Activated CD4-positive, alpha-beta T cell treated with anti-CD3 and anti-CD28 coated beads, Interleukin-2, Interleukin-6, amounts not matched to agents 100 ng/mL and 50 ng/mL, durations not matched to agents 16 hours and 8 hours (primary cell): ENCODE data around the gene CAPN2.
"Not testable (repeated sequence)": the region's sequence is repeated elsewhere in the genome, so short reads cannot be mapped to it uniquely, and the experiment has no call there.

Experiments used
- DNase-seq: peaks from one replicate; pipeline ENCODE4 v3.0.0-alpha.2; 2020

The CAPN2 gene

DNA sequence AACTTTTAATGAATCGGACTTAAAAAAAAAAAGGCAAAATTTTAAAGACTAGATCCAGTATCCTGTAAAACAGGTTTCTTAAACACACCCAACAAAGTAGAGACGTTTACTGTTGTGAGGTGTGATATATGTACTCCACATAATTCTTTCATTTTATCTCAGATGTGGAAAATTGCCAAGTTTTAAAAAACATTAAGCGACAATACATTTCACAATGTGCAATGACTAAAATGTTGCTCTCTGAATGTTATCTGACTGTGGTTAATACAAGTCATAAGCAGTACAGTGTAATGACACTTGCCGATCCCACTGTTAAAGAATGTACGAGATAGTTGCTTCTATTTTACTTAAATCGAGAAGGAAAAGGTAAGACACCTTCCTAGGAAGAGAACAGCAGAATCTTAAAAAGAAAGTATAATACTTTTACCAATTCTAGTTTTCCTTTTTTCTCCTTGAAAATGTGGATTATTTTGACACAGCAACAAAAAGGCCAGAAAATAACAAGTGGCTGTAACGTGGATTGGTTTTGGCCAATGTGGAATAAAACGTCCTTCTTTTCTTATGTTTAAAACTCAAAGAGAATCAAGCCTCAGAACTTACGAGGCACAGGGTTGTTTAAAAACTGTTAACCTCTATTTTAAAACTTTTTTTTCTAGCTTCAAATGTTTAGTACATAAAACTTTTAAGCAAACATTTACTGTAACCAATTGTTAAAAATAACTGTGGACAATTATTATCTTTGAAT, 82.0 kb downstream of the CAPN2 start:
- no peak for DNase-seq

DNA sequence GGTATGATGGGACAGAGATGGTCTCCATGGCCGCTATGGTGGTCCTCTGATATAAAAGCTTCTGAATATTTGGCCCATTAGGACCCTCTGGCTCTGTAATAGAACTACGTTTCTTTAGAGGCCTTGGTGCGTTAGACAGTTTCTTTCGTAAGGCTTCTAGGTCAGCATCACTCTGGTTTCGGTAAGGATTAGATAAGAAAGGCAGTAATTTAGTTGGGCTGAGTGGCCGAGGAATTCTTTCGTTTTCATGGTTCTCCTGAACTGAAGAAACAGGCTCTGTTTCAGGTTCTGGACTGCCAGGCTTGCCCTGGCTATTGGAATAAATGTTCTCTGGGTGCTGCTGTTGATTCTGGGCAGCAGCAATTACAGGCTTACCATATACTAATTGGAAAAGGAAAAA, 83.9 kb downstream of the CAPN2 start:
- no peak for DNase-seq

DNA sequence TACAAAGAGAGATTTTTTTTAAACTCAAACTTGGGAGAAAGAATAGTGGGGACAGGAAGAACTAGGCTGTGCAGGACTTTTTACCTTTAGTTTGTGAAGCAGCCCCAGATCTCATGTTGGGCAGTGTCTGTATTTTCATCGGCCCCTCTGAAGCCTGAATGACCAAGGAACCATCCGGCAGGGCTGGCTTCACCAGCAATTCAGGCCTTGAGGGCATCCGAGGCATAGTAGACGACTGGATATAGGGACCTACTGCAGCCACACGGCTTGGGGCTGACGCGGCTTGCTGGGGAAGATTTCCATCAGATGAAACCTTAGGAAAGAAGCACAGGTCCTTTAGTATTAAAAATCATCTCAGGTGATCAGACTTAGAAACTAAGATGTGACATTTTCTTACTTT, 89.7 kb downstream of the CAPN2 start:
- DNase-seq, result no peak

DNA sequence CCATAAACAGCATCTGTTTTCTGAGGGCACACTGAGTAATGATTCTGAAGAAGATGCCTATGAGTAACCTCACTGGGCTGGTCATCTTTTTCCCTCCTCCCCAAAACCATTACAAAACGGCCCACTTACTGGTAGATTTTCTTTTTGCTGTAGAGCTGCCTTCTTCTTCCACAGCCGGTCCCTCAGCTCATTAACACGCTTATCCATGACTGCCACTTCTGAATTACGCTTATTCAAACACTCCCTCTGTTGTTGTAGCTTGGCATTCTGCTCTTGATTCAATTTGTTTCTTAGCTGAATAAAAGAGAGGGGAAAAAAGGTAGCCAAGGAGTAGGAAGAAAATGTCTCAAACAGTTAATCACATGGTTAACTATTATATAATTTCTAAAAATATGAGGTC, 90.3 kb downstream of the CAPN2 start:
- DNase-seq, result no peak

DNA sequence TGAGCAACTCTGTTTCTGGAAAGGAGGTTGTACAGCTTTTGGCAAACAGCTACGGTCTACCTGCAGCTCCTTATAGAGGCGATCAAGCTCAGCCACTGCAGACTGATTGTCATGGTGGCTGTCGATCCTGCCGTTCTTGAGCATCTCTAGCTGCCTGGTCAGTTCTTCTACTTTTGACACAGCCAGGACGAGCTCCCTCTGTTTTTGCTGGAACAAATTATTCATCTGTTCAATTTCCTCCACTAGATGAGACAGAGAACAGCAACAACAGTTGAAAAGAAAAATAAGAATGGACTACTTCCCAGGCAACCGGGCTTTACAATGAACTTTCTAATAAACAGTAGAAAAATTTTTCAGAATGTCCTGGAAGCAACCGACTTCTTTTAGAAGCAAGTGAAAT, 90.9 kb downstream of the CAPN2 start:
- DNase-seq, result no peak

DNA sequence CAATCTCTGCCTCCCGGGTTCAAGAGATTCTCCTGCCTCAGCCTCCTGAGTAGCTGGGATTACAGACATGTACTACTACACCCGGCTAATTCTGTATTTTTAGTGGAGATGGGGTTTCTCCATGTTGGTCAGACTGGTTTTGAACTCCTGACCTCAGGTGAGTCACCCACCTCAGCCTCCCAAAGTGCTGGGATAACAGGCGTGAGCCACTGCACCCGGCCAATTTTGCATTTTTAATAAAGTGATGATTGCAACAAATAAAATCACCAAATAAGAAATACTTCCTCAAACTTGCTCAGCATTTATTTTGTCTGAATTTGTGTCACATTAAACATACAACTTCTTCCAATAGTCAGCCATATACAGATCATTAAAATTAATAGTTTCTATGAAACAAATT, 97.6 kb downstream of the CAPN2 start:
- not testable (repeated sequence) for DNase-seq

DNA sequence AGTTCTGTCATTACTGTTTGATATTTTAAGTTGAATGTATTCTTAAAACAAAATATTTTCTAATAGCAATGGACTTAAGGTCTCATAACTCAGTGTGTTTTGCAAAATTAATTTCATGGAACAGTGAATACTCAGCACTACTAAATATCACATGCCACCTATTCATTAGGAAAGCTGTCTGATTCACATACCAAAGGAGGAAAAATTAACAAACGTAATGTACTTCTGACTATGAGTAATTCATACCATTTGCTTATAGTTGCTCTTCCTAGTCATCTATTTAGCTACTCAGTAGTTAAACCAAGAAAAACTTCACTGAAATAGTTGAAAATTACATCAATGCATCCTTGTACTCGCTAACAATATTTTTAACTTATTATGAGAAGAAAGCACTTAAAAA, 98.2 kb downstream of the CAPN2 start:
- no peak for DNase-seq

DNA sequence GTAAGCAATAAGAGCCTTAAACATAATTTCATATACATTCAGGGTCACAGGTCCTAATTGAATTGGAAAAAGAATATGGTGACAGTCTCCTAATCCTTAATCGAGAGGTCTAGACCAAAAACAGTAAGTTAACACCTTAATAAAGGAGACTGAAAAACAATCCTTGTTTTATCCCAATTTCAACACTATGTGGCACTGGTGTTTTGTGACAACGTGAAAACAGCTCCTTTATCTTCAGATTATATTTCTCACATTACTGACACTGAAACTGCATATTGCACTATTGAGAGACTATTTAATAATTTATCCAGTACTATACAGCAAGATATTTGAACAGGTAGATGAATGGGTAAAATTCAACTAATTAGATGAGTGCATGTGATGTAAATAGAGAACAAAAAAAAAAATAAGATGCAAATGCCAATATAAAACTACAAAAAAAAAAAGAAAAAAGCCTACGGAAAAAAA, 99.3 kb downstream of the CAPN2 start:
- DNase-seq, result no peak

DNA sequence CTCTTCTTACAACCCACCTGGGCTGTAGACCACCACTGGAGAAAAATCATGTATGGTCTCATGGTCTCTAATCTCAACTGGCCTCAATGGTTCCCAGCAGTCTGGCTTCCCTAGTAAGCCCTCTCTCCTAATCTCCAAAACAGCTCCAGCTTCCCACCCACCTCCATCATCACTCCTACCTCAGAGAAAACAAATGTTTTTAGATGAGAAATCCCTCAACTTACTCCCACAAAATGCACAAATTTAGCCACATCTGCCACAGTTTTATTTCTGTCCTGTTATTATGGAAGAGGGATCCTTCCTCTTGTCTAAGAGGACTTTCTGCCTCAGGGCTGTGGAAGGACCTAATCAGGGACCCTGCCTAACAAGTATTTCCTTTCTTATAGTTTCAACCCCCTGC, 101.3 kb downstream of the CAPN2 start:
- DNase-seq, result no peak

DNA sequence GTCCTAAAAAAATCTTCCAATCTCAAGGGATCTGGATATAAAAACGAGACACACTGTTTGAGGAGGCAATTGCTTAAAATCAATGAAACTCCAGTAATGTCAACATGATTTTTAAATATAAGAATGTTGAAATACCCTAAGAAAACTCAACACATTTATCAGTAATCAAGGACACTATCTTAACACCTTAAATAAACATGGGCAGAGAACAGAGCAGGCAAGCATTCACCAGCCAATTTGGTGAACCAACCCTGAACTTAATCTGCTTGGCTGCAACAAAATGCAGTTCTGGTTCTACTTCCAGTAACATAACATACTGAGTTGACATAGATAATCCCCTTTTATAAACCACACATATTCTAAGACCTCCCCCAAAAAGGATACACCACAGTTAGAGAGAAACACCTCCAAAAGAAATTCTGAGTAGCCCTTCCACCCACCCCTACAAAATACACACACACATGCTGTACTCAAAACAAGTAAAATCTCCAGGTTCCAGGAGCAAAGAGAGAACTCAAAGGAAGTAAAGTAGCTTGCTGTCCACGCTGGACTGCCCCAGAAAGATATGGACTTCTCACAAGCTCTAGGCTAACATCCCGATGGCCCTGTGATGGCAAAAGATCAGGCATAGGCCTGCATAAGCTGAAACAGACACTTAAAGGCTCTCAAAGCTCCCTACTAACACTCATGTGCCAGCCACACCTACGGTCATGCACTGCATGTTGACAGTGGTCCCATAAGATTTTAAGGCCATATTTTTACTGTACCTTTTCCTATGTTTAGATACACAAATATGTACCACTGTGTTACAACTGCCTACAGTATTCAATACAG, 102.9 kb downstream of the CAPN2 start:
- no peak for DNase-seq

DNA sequence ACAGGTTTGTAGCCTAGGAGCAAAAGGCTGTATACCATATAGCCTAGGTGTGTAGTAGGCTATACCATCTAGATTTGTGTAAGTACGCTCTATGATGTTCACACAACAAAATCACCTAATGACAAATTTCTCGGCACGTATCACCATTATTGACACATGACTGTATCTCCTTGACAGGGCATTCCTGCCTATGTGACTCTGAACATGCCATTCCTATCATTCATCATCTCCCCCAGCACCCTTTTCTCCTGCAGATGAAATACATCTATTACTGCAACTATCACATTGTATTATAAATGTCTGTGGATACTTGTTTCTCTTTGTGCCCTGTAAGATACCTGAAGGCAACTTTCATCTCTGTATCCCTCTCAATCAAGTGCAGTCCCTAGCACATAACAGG, 103.5 kb downstream of the CAPN2 start:
- DNase-seq, result no peak

DNA sequence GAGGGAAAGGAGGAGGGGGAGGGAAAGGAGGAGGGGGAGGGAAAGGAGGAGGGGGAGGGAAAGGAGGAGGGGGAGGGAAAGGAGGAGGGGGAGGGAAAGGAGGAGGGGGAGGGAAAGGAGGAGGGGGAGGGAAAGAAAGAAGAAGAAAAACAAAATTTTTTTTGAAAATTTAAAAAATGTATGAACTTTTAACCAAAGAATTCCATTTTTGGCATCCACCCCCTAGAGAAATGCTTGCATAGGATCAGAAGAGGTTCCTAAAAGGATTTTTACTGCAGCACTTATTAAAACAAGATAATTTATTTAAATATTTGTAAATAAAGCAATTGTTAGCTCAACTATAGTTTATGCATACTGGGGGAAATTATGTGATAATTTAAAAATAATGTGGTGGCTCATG, 104.9 kb downstream of the CAPN2 start:
- not testable (repeated sequence) for DNase-seq

DNA sequence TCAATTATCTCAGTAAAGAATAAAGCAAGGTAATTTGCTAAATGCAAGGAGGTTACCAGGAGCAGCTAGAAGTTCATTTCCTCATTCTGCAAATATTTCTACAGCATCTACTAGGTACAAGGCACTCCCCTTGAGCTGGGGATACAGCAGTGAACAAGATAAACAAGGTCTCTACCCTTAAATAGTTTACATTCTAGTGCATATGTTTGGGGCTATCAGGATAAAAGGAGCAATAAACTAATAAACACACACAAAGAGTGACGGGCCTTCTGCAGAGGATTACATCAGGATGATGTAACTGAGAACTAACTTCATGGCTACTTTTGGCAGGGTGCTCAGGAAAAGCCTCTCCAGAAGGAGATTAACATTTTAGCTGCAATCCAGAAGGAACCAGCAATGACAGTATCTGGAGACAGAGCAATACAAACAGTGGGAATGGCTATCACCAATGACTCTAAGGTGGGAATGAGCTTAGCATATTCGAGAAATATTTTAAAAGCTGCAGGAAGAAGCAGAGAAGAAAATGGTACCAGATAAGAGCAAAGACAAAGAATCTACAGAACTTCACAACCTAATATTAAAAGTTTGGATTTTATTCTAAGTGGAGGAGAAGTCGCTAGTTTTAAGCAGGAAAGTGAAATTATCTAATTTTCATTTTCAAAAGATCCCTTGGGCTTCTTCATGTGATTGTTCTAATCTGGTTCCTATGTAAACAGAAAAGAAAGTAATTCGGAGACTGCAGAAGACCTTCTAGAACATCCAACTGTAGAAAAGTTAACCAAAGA, 107.6 kb downstream of the CAPN2 start:
- DNase-seq, result no peak

DNA sequence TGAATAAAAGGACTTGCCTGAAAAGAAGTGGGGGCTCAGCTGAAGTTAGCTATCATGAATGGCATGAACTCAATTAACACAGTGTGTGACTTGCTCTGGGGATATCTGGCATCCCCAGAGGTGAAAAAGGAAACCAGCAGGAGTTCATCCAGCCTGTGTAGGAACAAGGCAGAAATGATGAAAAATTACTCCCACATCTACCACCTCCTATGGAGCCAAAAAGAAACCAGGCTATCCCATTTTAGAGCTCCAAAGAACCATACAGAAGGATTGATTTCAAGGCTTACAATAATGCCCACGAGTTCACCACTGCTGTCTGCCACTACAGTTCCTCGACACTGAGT, 108.1 kb downstream of the CAPN2 start:
- DNase-seq, result no peak

DNA sequence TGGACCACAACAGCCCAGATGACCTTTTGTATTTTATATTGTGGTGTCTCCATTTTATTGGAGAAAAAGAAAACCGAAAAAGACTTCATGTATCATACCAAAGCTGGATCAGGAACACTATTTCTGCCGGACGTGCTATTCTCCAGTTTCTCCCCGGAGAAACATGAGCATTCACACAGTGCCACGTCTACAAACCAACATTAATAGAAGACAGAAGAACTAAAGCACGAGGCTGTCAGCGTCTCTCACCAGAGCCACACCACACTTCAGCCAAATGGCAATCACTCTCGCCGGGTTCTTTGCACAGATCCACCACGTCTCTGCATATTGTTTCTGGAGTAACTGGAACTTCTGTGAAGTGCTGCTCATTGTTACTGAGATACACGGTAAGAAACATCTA, 108.6 kb downstream of the CAPN2 start:
- no peak for DNase-seq

DNA sequence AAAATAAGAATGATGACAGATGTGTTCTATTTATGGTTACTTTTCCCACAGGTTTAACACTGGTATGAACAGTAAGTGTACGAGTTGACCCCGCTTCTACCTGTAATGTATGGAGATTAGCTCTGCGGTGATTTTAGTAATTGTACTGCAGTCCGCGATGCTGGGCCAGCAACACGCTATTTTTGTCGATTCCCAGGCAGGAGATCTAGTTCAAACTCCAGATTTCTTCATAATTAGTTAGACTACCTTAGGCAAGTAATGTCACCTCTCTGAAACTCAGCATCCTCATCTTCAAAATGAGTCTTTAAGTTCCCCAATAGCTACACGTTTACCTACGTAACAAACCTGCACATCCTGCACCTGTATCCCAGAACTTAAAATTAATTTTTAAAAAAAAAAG, 111.9 kb downstream of the CAPN2 start:
- no peak for DNase-seq

DNA sequence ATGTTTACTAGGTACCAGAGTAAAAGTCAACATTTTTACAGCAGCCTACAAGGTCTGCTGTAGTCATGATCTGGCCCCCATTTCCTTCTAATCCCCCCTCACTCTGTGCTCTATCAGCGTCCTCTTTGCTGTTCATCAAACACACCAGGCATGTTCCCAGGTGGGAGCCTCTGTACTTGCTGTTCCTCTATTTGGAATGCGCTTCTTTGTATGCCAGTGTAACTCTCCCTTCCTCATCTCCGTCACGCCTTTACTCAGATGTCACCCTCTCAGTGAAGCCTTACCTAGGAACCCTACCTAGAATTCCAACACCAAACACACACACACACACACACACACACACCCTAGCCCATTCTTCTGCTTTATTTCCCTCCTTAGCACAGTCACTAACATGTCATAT, 112.4 kb downstream of the CAPN2 start:
- DNase-seq, result no peak
